Skeletal muscle tissue (tissue), 4 donors: ENCODE data around the gene IL1R2. TPM values are rescaled to one million over a fixed set of nuclear protein-coding genes. Genes with fewer than 3 reads are reported as not detected.

Experiments
- H3K27ac ChIP-seq: one replicate; pipeline ENCODE4 v1.7.0; 2013; ENCODE audit warnings: mild to moderate bottlenecking, low read depth, low read length, inconsistent platforms
- H3K27me3 ChIP-seq, 3 donors: one replicate each; pipeline ENCODE4 v1.7.0; 2013; ENCODE audit warnings: low read length in 3 of 3; ENCODE audit not compliant: control insufficient read depth in 3 of 3, insufficient read depth in 3 of 3
- H3K36me3 ChIP-seq, 3 donors: one replicate each; pipeline ENCODE4 v1.7.0; 2013; ENCODE audit warnings: low read length in 3 of 3; ENCODE audit not compliant: control insufficient read depth in 3 of 3, insufficient read depth in 3 of 3
- H3K4me1 ChIP-seq, 3 donors: one replicate each; pipeline ENCODE4 v1.7.0; 2013; ENCODE audit warnings: low read length in 3 of 3, mild to moderate bottlenecking in 3 of 3; ENCODE audit not compliant: control insufficient read depth in 3 of 3, insufficient read depth in 3 of 3
- H3K4me3 ChIP-seq, 3 donors: one replicate each; pipeline ENCODE4 v1.7.0; 2013; ENCODE audit warnings: low read length in 3 of 3
- H3K9ac ChIP-seq, 3 donors: one replicate each; pipeline ENCODE4 v1.7.0; 2013; ENCODE audit warnings: low read length in 3 of 3, mild to moderate bottlenecking in 3 of 3, moderate library complexity in 2 of 3, low read depth in 1 of 3
- H3K9me3 ChIP-seq, 3 donors: one replicate each; pipeline ENCODE4 v1.7.0; 2013; ENCODE audit warnings: low read length in 3 of 3; ENCODE audit not compliant: control insufficient read depth in 3 of 3
- total RNA-seq: library from RNA; depleted of rRNA; stranded (reverse); fragments of >200 nt; gene quantifications from one replicate; pipeline ENCODE4 v1.2.3, GENCODE V29; 2014
- donor health status: Osteomylitis.

IL1R2 gene
- total RNA-seq, 1 donor from 2014 or later, result 0.52 TPM

GRCh38 chr2:101972621-101973434, 18.9 kb upstream of the IL1R2 start:
- Histone ChIP-seq H3K9ac (no peak overlapping the region), H3K36me3 (no peaks in the 10 kb centered on the region), H3K4me1 (peaks cover 0 to 6% (median 3%) of the 10 kb centered on the region in 3 donors), H3K9me3 (no peaks in the 10 kb centered on the region), H3K4me3 (no peak overlapping the region), H3K27ac (no peak overlapping the region), H3K27me3 (no peaks in the 10 kb centered on the region)

DNA sequence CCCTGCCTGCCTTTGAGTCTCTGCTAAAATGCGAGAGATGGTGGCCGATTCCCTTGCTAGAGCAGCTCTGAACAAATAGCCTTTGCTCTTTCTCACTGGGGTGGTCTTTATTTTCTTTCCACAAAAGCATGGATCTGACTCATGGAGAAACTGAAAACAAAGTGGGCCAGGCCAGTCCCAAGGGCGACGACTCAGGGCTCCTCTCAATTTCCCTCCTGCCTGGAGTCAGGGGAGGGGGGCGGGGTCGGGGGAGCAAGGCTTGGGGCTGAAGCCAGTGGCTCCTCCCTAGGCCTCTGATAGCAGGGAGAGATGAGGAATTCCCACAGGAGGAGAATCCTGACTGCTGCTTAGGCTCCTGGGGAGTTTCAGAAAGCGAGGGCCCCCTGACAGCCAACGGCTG, 17.1 kb upstream of the IL1R2 start:
- Histone ChIP-seq H3K36me3 (no peaks in the 10 kb centered on the region), H3K9me3 (no peaks in the 10 kb centered on the region), H3K4me3 (no peak overlapping the region), H3K27ac (no peak overlapping the region), H3K27me3 (no peaks in the 10 kb centered on the region), H3K9ac (no peak overlapping the region), H3K4me1 (peaks cover 0 to 4% (median 0%) of the 10 kb centered on the region in 3 donors)

DNA sequence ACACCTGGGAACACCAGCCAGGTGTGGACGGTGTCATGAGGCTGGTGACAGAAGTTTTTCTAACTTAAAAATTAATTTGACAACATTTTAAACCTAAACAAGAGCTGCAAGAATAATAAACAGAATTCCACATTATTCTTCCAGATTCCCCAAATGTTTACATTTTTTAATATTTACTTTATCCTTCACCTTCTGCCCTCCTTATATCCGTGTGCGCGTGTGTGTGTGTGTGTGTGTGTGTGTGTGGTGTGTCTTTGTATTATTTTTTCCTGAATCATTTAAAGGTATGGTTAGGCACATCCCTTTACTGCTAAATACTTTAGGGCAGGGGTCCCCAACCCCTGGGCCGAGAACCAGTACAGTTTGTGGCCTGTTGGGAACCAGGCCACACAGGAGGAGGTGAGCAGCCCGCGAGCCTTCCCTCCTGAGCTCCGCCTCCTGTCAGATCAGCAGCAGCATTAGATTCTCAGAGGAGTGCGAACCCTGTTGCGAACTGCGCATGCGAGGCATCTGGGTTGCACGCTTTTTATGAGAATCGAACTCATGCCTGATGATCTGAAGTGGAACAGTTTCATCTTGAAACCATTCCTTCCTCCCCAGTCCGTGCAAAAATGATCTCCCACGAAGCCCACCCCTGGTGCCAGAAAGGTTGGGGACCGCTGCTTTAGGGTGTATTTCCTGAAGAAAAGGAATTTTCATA, 16.4 kb upstream of the IL1R2 start:
- H3K27ac ChIP-seq, result no peak overlapping the region
- no peaks in the 10 kb centered on the region for H3K36me3 ChIP-seq
- no peak overlapping the region for H3K9ac ChIP-seq
- H3K4me1 ChIP-seq, result peaks cover 0 to 4% (median 0%) of the 10 kb centered on the region in 3 donors
- no peak overlapping the region for H3K4me3 ChIP-seq
- H3K9me3 ChIP-seq, result no peaks in the 10 kb centered on the region
- no peaks in the 10 kb centered on the region for H3K27me3 ChIP-seq

GRCh38 chr2:101976891-101977290, 14.9 kb upstream of the IL1R2 start:
- Histone ChIP-seq H3K27me3 (no peaks in the 10 kb centered on the region), H3K4me3 (no peak overlapping the region), H3K27ac (no peak overlapping the region), H3K9ac (no peak overlapping the region), H3K4me1 (peaks cover 0 to 4% (median 0%) of the 10 kb centered on the region in 3 donors), H3K36me3 (no peaks in the 10 kb centered on the region), H3K9me3 (no peaks in the 10 kb centered on the region)

- no peaks in the 10 kb centered on the region for H3K4me1 ChIP-seq
Measured at GRCh38 chr2:101980368-101980767, 11.4 kb upstream of the IL1R2 start.

GRCh38 chr2:101981066-101981465, 10.7 kb upstream of the IL1R2 start:
- no peaks in the 10 kb centered on the region for H3K4me1 ChIP-seq
- no peak overlapping the region for H3K9ac ChIP-seq
- H3K36me3 ChIP-seq, result no peaks in the 10 kb centered on the region
- no peaks in the 10 kb centered on the region for H3K9me3 ChIP-seq
- no peak overlapping the region for H3K27ac ChIP-seq
- H3K27me3 ChIP-seq, result no peaks in the 10 kb centered on the region
- no peak overlapping the region for H3K4me3 ChIP-seq

More at GRCh38 chr2:101980368-101980767, 11.4 kb upstream of the IL1R2 start:
- H3K36me3 ChIP-seq, result no peaks in the 10 kb centered on the region
- no peaks in the 10 kb centered on the region for H3K27me3 ChIP-seq
- no peaks in the 10 kb centered on the region for H3K9me3 ChIP-seq
- H3K27ac ChIP-seq, result no peak overlapping the region
- no peak overlapping the region for H3K9ac ChIP-seq
- no peak overlapping the region for H3K4me3 ChIP-seq

- Histone ChIP-seq H3K9ac (no peak overlapping the region), H3K36me3 (no peaks in the 10 kb centered on the region), H3K4me3 (no peak overlapping the region), H3K27ac (no peak overlapping the region), H3K4me1 (no peaks in the 10 kb centered on the region), H3K9me3 (no peaks in the 10 kb centered on the region), H3K27me3 (no peaks in the 10 kb centered on the region)
Measured at GRCh38 chr2:101981504-101981903, 10.3 kb upstream of the IL1R2 start.

DNA sequence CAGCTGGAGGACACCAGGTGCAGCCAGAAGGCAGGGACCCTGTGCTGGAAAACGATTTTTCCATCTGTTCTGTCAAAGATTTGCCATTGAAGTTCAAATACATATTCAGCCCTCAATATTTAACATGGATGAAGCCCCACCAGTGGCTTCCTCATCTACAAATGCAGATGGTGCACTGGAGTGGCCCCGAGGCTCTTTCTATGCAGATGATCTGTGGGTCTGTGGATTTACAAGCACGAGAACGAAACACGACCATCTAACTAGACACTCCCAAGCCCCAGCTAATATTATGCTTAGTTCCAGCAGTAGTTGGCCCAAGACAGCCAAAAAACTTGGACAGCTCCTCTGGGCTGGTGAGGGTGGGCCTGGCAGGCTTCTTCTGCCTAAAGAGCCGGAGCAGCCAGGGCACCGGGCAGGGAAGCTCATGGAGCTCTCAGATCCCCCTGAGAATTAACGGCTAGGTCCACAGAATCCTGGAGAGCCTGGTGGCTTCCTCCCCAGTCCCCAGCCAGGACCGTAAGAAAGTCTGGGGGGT, 9.2 kb upstream of the IL1R2 start:
- Histone ChIP-seq H3K9ac (no peak overlapping the region), H3K9me3 (no peaks in the 10 kb centered on the region), H3K4me1 (no peaks in the 10 kb centered on the region), H3K4me3 (no peak overlapping the region), H3K27me3 (peaks cover 0 to 3% (median 0%) of the 10 kb centered on the region in 3 donors), H3K36me3 (no peaks in the 10 kb centered on the region), H3K27ac (no peak overlapping the region)

DNA sequence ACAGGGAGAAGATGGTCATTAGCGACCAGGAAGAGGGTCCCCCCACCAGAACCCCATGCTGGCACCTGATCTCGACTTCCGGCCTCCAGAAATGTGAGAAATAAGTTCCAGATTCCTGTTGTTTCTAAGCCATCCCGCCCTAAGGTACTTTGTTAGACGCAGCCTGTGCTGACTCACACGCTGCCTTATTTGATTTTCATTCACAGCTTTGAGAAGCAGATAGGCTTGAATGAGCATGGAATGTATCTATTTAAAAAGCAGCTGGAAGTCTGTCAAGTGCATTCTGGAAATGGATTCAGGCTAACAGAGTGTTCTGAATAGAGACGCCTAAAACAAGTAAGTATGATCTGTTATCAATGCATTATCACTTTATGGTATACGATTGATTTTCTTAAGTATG, 8.3 kb upstream of the IL1R2 start:
- H3K9ac ChIP-seq, result no peak overlapping the region
- peaks cover 0 to 3% (median 0%) of the 10 kb centered on the region in 3 donors for H3K27me3 ChIP-seq
- no peak overlapping the region for H3K4me3 ChIP-seq
- no peaks in the 10 kb centered on the region for H3K9me3 ChIP-seq
- H3K4me1 ChIP-seq, result no peaks in the 10 kb centered on the region
- no peaks in the 10 kb centered on the region for H3K36me3 ChIP-seq
- H3K27ac ChIP-seq, result no peak overlapping the region

GRCh38 chr2:101983928-101984327, 7.8 kb upstream of the IL1R2 start:
- Histone ChIP-seq H3K9ac (no peak overlapping the region), H3K36me3 (no peaks in the 10 kb centered on the region), H3K9me3 (no peaks in the 10 kb centered on the region), H3K4me3 (no peak overlapping the region), H3K27ac (no peak overlapping the region), H3K4me1 (no peaks in the 10 kb centered on the region), H3K27me3 (peaks cover 0 to 3% (median 0%) of the 10 kb centered on the region in 3 donors)
